Stimulated activated CD4-positive, alpha-beta T cell treated with anti-CD3 and anti-CD28 coated beads, Interleukin-4, amount 100 ng/mL, for 24 hours (primary cell): ENCODE measurements around the gene MTFMT.
"Not testable (repeated sequence)": the region's sequence is repeated elsewhere in the genome, so short reads cannot be mapped to it uniquely, and the experiment has no call there.

ENCODE experiments used
- DNase-seq: peaks from one replicate; pipeline ENCODE4 v3.0.0-alpha.2; 2020

MTFMT gene

GRCh38 chr15:65028921-65029735, at the start of gene MTFMT:
MTFMT (minus strand) TSS chr15:65029639; CDS start chr15:65029613, 26 bp downstream.
- DNase-seq: peak; percentile 95

- DNase-seq: peak; percentile 48
These were observed 48.5 kb upstream of the MTFMT start for GRCh38 chr15:65077981-65078352.

- no peak for DNase-seq
These were observed 48.0 kb upstream of the MTFMT start for GRCh38 chr15:65077291-65077980.

GRCh38 chr15:65076486-65077290, 47.2 kb upstream of the MTFMT start, which contains the start of gene KBTBD13:
KBTBD13 (plus strand) TSS chr15:65076746; CDS start chr15:65076816, 70 bp downstream.
- DNase-seq: no peak

- DNase-seq: not testable (repeated sequence)
These were observed 46.4 kb upstream of the MTFMT start for GRCh38 chr15:65075607-65076395.

GRCh38 chr15:65074946-65075345, 45.5 kb upstream of the MTFMT start:
- not testable (repeated sequence) for DNase-seq

- DNase-seq: no peak
These were observed 43.2 kb upstream of the MTFMT start for GRCh38 chr15:65072617-65073016.

GRCh38 chr15:65072027-65072426, 42.6 kb upstream of the MTFMT start:
- DNase-seq: no peak

- DNase-seq: no peak
These were observed 42.0 kb upstream of the MTFMT start for GRCh38 chr15:65071381-65071811.

GRCh38 chr15:65069779-65070546, 40.5 kb upstream of the MTFMT start:
- DNase-seq: no peak

GRCh38 chr15:65069179-65069578, 39.7 kb upstream of the MTFMT start:
- DNase-seq: no peak

GRCh38 chr15:65068403-65068788, 39.0 kb upstream of the MTFMT start:
- no peak for DNase-seq

- DNase-seq: no peak
These were observed 38.4 kb upstream of the MTFMT start, which contains the start of gene RASL12 for GRCh38 chr15:65067645-65068402. RASL12 (minus strand) TSS chr15:65067991; CDS start chr15:65067835, 156 bp downstream.

GRCh38 chr15:65067317-65067644, 37.8 kb upstream of the MTFMT start:
- DNase-seq: no peak

- no peak for DNase-seq
These were observed 37.3 kb upstream of the MTFMT start for GRCh38 chr15:65066635-65067316.

- no peak for DNase-seq
These were observed 36.7 kb upstream of the MTFMT start for GRCh38 chr15:65066001-65066634.

- no peak for DNase-seq
These were observed 33.3 kb upstream of the MTFMT start for GRCh38 chr15:65062726-65063125.

- no peak for DNase-seq
These were observed 32.6 kb upstream of the MTFMT start for GRCh38 chr15:65062061-65062460.

- DNase-seq: no peak
These were observed 31.4 kb upstream of the MTFMT start for GRCh38 chr15:65060641-65061397.
